HG03457 (cell line): ENCODE data around the gene CPSF3.

Experiments used
- ATAC-seq: cut with Tn5 transposase; IDR thresholded peaks from one replicate; pipeline ENCODE4 v1.9.1; 2021; ENCODE audit warnings: moderate number of reproducible peaks; ENCODE audit not compliant: unreplicated experiment

CPSF3 gene

DNA sequence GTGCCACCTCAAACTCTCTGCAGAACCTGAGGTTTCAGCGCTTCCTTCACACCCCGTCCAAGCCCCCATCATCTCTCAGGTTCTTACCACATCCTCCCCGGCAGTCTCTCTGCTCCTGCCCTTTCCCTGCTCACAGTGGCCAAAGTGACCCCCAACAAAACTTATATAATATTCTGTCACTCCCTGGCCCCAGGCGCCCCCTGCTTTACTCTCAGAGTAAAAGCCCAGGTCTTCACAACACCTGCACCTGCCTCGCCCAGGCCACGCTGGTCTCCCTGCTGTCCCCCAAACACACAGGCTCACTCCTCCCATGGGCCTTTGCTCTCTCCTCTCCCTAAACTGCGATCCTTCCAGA lies 6.5 kb upstream of the CPSF3 start:
- ATAC-seq = no peak

DNA sequence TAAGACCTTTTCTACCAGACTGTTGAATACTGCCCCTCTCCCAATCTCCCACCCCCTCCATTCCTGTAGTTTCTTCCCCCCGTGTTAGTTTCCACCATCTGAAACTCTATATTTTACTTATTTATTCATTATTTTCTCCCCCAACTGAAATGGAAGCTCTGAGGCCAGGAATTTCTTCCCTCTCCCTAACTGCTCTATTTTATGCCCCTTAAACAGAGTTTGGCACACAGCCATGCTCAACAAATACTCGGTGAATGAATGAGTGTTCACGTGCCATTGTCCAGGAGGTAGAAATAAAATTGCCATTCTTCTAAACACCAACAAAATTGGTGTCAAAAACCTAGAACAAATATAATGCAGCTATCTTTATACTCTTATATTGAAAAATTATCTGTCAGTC lies 5.7 kb upstream of the CPSF3 start:
- no peak for ATAC-seq

DNA sequence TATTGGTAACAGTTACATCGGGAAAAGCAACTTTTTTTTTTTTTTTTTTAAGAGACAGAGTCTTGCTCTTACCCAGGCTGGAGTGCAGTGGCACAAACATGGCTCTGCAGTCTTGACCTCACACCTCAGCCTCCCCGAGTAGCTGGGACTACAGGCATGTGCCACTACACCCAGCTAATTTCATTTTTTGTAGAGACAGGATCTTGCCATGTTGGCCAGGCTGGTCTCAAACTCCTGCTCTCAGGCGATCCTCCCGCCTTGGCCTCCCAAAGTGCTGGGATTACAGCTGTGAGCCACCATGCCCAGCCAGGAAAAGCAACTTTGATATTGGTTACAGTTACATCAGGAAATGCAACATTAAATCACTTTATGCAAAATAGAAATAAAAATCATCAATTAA lies 4.7 kb upstream of the CPSF3 start:
- ATAC-seq = no peak

DNA sequence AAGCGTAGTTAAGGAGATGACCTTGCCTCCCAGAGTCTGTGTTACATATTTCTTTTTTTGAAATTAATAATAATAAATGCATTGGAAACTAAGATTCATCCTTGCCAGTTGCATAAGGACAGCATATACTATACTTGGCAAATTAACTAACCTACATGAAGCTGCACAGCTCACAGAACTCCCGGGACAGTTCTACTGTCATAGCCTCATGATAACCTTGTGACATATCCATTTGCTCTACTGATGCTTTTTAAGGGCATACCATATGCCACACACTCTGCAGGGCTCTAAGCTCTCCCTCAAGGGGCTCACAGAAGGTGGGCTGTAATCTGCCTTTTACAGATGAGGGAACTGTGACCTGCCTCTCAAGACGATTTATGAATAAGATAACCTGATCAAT lies 3.9 kb upstream of the CPSF3 start:
- no peak for ATAC-seq

DNA sequence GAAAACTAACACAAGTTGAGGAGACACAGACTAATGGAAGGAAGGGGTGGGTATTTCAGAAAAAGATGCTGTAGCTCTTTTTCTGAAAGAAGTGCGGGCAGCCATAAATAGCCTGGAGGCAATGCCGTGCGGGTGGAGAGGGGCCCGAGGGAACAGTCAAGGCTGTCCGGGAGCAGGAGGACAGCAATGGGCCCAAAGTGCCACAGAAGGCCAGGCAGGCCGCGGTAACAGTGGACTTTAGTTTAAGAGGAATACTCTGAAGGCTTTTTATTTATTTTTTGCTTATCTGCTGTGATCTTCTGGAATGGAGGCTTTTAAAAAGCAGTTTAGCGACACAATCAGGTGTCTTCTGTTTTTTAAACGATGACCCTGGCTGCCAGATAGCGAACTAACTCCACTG lies 3.0 kb upstream of the CPSF3 start:
- ATAC-seq = no peak

DNA sequence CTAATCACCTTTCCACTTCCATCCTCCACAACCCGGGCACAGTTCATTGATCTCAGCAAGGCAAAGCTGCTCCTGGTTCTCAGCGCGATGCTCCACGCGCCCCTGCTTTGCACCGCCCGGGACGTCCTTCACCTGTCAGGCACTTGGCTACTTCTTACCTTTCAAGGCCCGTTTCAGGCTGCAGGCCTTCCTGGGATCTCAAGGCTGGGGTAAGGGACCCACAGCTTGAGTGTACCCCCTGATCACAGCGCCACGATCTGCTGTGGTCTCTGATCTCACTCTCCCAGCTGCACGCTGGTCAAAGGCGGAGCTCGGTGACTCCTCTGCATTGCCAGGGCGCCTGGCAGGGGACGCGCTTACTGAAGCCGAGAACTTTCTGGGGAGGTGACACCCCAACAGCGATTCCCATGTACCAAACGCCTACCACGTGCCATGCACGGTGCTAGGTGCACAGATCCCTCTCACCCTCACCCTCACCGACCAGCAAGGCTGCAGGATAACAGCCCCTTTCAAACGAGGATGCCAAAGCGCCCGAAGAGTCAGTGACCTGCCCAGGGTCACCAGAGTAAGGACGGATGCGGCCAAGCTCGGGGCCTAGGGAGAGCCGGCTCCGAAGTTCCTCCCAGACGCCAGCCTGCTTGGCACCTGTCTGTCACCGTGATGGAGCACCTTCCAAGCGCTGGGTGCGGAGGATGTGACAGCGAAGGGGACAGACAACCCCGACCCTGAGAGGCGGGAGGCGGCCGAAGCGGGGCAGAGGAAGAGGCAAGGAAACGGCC lies 944 bp upstream of the CPSF3 start:
- ATAC-seq = peak; percentile 28

DNA sequence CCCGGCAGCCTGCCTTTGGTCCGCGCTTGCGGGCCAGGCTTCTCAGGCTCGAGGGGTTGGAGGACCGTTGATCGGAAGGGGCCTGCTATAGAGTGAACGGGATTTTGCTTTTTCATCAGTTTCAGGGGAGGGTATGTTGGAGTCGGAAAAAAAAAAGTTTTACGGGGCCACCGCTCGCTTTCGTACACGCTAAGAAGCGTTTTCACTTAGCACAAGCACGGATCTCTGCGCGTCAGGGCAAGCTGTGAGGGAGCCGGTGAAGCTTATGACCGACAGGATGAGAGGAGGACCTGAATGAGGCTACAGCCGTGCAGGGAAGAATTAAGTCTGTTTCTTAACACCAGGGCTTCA lies 443 bp downstream of the CPSF3 start:
- peak; percentile 2 for ATAC-seq

DNA sequence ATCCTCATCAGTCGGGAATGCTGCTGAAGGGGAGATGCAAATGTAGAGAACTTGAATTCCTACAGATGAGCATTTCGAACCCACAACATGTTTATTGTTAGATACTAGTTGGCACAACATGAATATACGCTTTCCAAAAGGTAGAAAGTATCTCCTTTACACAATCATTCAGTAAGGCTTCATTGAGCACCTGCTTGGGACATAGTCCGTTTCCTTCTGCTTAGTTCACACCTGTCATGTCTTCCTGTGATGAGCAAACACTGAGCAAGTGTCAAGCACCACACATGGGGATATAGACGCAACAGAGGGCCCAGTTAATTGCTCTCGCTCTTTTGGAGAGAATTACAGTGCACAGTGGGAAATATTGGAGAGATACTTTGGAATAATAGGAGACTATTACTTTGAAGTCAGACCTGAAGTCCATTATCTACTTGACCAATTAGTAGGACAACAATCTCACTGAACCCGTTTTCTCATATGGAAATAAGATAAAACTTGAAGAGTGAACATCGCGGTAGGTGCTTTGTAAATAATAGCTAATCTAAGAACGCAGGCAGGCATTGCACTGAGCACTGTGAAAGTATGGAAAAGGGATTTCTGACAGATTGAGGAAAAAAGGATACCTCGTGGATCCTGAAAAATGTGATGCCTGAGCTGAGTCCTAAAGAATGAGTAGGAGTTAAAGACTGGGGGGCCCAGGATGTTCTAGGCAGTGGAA lies 1.2 kb downstream of the CPSF3 start:
- no peak for ATAC-seq

DNA sequence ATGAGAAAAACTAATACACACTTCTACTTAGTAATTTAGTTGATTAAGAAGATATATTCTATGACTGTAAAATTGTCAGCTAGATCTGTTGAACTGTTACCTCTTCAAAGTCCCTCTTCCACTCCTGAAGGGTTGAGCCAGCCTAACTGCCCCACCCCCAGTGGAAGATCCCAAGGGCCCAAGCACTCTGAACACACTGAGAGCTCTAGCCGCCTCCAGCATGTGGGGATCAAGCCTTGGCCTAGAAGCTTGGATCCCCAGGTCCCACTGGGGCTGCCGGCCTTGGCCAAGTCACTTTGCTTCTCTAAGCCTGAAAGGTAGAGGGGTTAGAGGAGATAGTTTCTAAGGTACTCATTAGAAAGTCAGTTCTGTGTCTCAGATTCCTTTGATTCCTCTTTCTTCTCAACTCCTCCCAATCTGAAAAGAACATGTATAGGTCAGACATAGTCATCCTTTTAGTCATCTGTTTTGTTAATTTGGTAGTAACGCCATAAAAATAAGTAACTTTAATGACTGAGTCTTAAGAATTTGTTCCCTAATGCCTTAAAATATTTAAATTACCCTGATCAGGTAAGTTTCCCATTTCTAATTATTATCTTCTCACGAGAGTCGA lies 5.6 kb downstream of the CPSF3 start:
- ATAC-seq = no peak

DNA sequence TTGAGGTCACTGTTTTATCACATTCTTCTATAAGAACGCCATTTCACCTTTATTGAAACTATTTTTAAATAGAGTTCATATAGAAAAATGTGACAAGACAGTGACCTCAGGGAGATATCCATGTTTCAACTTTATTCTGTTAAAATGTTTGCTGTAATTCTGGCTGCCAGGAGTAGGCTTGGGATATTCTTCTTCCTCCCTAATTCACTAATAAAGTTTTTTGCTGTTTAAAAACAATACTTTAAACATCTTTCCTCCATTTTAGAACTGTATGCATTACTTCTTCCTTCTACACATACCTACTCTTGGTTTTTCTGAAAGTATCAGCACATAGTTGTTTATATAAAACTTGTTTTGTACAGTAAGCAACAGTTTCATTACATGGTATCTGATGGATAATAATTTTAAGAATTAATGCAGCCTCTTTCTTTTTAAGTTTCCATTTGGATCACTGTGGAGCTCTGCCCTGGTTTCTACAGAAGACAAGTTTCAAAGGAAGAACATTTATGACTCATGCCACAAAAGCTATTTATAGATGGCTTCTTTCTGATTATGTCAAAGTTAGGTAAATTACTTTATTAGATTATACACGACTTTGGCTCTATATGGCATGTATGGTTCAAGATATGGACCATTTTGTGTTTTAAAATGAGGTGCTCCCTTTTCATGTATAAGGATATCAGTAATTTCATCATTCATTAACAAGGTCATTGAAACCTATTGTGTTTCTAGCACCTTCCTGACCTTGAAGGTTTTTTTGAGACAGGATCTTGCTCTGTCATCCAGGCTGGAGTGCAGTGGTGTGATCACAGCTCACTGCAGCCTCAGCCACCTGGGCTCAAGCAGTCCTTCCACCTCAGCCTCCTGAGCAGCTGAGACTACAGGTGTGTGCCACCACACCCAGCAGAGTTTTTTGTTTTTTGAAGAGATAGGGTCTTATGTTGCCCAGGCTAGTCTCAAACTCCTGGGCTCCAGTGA lies 7.2 kb downstream of the CPSF3 start:
- ATAC-seq = no peak

DNA sequence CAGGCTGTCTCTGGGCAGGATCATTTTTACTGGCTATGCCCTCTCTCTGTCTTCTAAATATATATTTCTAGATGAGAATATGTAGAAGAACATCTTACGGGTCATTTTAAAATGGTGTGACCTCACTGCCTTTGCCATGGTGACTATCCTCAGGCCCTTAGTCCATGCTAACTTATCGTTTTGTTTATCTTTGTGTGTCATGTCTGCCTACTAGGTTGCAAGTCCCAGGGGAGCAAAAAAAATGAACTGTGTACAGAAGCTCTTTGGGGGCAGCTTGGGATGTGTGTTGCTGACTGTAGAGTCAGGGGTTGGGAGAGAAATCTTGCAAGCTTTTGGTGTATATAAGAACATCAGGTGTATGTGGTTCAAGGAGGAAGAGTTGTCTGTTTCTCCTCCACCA lies 11.0 kb downstream of the CPSF3 start:
- no peak for ATAC-seq

DNA sequence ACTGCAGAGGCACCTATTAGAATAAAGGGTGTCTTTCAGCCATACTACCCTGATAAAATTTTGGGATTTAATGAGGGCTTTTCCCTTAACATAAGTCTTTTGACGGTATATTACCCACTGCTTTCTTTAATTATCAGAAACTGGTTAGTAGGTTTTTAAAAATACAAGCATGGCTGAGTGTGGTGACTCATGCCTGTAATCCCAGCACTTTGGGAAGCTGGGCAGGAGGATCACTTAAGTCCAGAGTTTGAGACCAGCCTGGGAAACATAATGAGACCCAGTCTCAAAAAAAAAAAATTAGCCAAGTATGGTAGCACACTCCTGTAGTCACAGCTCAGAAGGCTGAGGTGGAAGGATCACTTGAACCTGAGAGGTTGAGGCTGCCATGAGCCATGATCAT lies 16.1 kb downstream of the CPSF3 start:
- ATAC-seq = no peak

DNA sequence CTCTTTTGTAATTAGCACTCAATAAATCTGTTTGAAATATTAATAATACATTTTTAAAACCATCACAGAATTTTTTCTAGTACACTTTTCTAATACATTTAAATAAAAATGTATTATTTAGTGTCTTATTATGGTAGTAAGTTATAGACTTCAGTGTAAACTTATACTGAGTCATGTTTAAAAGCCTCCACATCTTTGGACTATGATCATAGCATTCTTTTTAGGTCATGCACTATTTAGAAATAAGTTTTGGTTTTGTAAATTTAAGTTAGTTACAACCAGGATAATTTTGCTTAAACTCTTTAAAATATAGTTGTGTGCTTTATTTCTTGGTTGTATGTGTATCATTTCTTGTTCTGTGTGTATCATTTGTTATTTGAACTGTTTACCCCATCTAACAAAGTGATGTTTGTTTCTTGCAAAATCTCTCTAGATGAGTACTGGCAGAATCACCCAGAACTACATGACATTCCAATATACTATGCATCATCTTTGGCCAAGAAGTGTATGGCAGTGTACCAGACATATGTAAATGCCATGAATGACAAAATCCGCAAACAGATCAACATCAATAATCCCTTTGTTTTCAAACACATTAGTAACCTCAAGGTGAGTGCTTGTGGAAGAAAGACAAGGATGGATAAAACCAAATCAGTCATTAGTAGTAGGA lies 16.7 kb downstream of the CPSF3 start:
- no peak for ATAC-seq

DNA sequence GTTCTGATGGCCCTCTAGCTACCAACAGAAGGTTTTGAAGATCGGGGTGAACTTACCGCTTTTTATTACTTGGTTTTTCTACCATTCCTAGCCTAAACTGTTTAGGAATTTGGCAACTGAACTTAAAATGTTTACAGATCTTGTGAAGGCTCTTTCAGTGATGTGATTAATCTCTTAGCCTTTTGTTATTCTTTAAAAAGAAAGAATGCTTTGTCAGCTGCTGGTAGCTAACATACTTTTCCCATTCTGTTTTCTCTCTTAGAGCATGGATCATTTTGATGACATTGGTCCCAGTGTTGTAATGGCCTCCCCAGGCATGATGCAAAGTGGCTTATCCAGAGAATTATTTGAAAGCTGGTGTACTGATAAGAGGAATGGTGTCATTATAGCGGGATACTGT lies 18.1 kb downstream of the CPSF3 start:
- ATAC-seq = no peak

DNA sequence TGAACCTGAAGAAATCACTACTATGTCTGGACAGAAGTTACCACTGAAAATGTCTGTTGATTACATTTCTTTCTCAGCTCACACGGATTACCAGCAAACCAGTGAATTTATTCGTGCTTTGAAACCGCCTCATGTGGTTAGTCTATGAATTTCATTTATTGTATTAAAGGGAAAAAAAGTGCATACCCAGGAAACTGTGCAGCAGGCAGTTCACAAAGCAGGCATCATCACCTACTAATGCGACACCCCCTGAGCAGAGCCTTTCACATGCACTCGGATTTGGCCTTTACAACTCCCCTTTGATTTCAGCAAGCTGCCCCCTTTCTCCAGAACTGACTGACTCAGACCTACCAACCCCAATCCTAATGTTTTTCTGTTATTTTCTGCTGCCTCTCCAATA lies 20.1 kb downstream of the CPSF3 start:
- no peak for ATAC-seq

DNA sequence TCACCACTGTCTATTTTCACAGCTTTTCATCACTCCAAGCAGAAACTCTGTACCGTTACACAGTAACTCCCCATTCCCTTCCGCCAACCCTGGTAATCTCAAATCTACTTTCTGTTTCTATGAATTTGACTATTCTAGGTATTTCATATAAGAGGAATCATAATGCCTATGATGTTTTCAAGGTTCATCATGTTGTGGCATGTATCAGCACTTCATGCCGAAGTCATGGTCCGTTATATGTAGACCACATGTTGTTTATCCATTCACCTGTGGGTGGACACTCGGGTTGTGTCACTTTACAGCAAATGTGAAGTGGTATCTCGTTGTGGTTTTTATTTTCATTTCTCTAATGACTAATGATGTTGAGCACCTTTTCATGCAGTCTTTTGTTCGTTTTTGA lies 21.6 kb downstream of the CPSF3 start:
- no peak for ATAC-seq

DNA sequence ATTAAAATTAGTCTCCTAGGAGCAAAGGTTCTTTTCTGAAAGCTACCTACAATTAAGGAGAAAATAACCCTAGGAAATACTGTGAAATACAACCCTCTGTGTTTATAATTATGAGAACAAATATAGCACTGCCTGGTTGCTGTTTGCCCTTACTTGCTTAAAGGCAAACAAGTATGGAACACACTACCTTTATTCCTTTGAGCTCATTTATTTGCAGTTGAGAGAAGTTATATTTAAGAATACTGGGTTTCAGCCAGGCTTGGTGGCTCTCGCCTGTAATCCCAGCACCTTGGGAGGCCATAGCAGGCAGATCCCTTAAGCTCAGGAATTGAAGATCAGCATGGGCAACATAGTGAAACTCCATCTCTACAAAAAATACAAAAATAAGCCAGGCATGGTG lies 27.8 kb downstream of the CPSF3 start:
- ATAC-seq = no peak

DNA sequence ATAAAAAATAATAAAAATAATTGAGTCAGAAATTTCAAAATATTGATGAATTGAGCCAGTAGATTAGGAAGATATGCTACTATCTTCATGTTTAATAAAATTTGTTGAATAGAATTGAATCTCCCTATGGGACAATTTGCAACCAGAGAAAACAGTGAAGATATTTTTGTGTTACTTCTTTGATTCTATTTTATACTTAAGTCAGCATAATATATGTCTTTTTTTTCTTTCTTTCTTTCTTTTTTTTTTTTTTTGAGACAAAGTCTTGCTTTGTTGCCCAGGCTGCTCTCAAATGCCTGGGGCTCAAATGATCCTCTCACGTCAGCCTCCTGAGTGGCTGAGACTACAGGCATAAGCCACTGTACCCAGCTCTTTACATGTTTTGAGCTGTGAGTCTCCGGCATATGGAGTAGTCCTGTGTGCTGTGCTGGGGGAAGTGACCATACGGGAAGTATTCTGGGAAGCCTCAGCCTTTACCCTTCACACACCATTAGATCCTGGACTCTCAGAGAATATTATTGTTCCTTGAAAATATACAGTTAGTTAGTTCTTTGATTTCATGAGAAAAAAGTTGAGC lies 37.1 kb downstream of the CPSF3 start:
- no peak for ATAC-seq

DNA sequence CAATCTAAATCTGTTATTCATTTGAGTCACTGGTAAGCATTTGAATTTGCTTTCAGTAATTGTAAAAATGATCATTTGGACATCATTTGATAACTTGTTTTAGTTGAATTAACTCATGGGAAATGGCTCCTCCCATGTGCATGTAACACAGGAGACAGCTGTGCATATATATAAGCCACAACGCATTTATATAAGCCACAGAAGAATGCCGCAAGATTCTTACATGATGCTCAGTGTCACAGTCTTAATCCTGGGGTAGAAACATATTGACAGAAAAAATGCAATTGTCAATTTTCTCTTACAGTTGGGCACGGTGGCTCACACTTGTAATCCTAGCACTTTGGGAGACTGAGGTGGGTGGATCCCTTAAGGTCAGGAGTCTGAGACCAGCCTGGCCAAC lies 37.6 kb downstream of the CPSF3 start:
- no peak for ATAC-seq

DNA sequence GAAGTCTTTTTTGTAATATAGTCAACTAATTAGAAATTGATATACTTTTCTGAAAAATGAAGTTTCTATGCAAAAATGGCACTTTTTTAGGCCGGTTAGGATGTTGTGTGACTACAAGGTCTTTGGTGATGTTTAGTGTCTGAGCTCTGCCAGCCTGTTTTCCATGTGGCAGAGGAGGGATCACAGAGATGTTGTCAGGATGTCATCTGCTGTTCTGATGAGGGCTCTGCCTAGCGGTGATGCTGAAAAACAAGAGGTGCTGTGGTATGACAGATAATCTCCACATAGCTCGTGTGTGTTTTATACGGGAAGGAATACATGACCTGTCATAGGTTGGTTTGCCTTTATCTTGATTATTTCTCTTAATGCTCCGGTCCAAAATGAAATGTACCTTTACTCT lies 38.9 kb downstream of the CPSF3 start:
- ATAC-seq = no peak
